HEK293 (cell line): ENCODE measurements around the gene VEPH1.

Experiments used
- CTCF ChIA-PET: fragments of 350-600 bp; formaldehyde crosslinking; extraction: SDS; loops from one replicate; lab custom pipeline; 2021; ENCODE audit warnings: antibody characterized with exemption; lab: Yijun Ruan, JAX
- POLR2A ChIA-PET: fragments of 300-600 bp; formaldehyde crosslinking; extraction: SDS; loops from one replicate; lab custom pipeline; 2020; ENCODE audit warnings: antibody characterized with exemption, inconsistent platforms; lab: Yijun Ruan, JAX
- H3K27ac ChIP-seq: fragments of 200-500 bp; sonication (Bioruptor generic); 2 replicates; pipeline ENCODE4 v1.5.1; 2014; ENCODE audit warnings: low read depth, low read length, control low read depth, inconsistent platforms; ENCODE audit errors: extremely low read depth
- H3K36me3 ChIP-seq, 2 experiments: fragments of 200-500 bp in 1 of 2; sonication (Bioruptor generic) in 1 of 2; 1 replicate in 1 of 2; 2 replicates in 1 of 2; pipeline ENCODE4 v1.5.1; 2014 to 2017; ENCODE audit warnings: inconsistent platforms in 2 of 2, low read length in 2 of 2; ENCODE audit not compliant: control insufficient read depth in 2 of 2, insufficient read depth in 1 of 2
- H3K4me1 ChIP-seq: fragments of 200-500 bp; sonication (Bioruptor generic); 2 replicates; pipeline ENCODE4 v1.5.1; 2014; ENCODE audit warnings: mild to moderate bottlenecking, low read length, inconsistent platforms; ENCODE audit not compliant: control insufficient read depth, insufficient read depth
- H3K4me3 ChIP-seq: 2 replicates; pipeline ENCODE4 v1.5.1; 2011; ENCODE audit warnings: low read depth, mild to moderate bottlenecking, control low read depth, low read length, moderate library complexity
- H3K9me3 ChIP-seq: fragments of 200-500 bp; sonication (Bioruptor generic); 2 replicates; pipeline ENCODE4 v1.5.1; 2014; ENCODE audit warnings: low read depth, low read length, inconsistent platforms; ENCODE audit not compliant: control insufficient read depth, insufficient read depth
- PBX3 ChIP-seq: sonication (generic); formaldehyde crosslinking; IDR thresholded peaks from 2 replicates; pipeline ENCODE4 v1.8.1; 2022; ENCODE audit warnings: mild to moderate bottlenecking, moderate library complexity, missing genetic modification reagents
- PRDM2 ChIP-seq: fragments of 450-650 bp; formaldehyde crosslinking; IDR thresholded peaks from 2 replicates; pipeline ENCODE4 v1.5.1; 2016; ENCODE audit warnings: missing biosample characterization, missing genetic modification characterization, borderline replicate concordance
- RBAK ChIP-seq: fragments of 450-650 bp; formaldehyde crosslinking; IDR thresholded peaks from 2 replicates; pipeline ENCODE4 v1.5.1; 2016; ENCODE audit warnings: missing biosample characterization, missing genetic modification characterization
- REPIN1 ChIP-seq: fragments of 450-650 bp; formaldehyde crosslinking; IDR thresholded peaks from 2 replicates; pipeline ENCODE4 v1.5.1; 2017; ENCODE audit warnings: missing biosample characterization, missing genetic modification characterization, low read depth
- SALL2 ChIP-seq: fragments of 450-650 bp; formaldehyde crosslinking; IDR thresholded peaks from 2 replicates; pipeline ENCODE4 v1.5.0; 2017; ENCODE audit warnings: missing biosample characterization, mild to moderate bottlenecking, missing genetic modification characterization, borderline replicate concordance
- SCRT1 ChIP-seq: fragments of 450-650 bp; formaldehyde crosslinking; IDR thresholded peaks from 2 replicates; pipeline ENCODE4 v1.5.1; 2016; ENCODE audit warnings: missing biosample characterization, missing genetic modification characterization, borderline replicate concordance
- TRIM28 ChIP-seq: IDR thresholded peaks from 2 replicates; pipeline ENCODE4 v1.6.1; 2011; ENCODE audit warnings: low read length, control low read depth, borderline replicate concordance
- ZBTB11 ChIP-seq: fragments of 450-650 bp; formaldehyde crosslinking; conservative IDR thresholded peaks from 2 replicates; pipeline ENCODE4 v1.5.1; 2016; ENCODE audit warnings: low read depth, missing biosample characterization, missing genetic modification characterization
- ZBTB6 ChIP-seq: fragments of 450-650 bp; formaldehyde crosslinking; IDR thresholded peaks from 2 replicates; pipeline ENCODE4 v1.5.1; 2017; ENCODE audit warnings: missing biosample characterization, missing genetic modification characterization
- ZNF146 ChIP-seq: fragments of 450-650 bp; formaldehyde crosslinking; IDR thresholded peaks from 2 replicates; pipeline ENCODE4 v1.5.1; 2016; ENCODE audit warnings: missing biosample characterization, missing genetic modification characterization
- ZNF148 ChIP-seq: fragments of 450-650 bp; formaldehyde crosslinking; IDR thresholded peaks from 2 replicates; pipeline ENCODE4 v1.5.0; 2017; ENCODE audit warnings: missing biosample characterization, missing genetic modification characterization, borderline replicate concordance
- ZNF19 ChIP-seq: fragments of 450-650 bp; formaldehyde crosslinking; IDR thresholded peaks from 2 replicates; pipeline ENCODE4; 2016; ENCODE audit warnings: missing biosample characterization, missing genetic modification characterization, low read depth
- ZNF24 ChIP-seq: fragments of 450-650 bp; formaldehyde crosslinking; IDR thresholded peaks from 2 replicates; pipeline ENCODE4 v1.5.1; 2016; ENCODE audit warnings: missing biosample characterization, missing genetic modification characterization
- ZNF324 ChIP-seq: fragments of 450-650 bp; formaldehyde crosslinking; IDR thresholded peaks from 2 replicates; pipeline ENCODE4 v1.5.1; 2016; ENCODE audit warnings: missing biosample characterization, missing genetic modification characterization
- ZNF335 ChIP-seq: fragments of 450-650 bp; formaldehyde crosslinking; conservative IDR thresholded peaks from 2 replicates; pipeline ENCODE4 v1.5.1; 2016; ENCODE audit warnings: missing biosample characterization, missing genetic modification characterization
- ZNF473 ChIP-seq: fragments of 450-650 bp; formaldehyde crosslinking; IDR thresholded peaks from 2 replicates; pipeline ENCODE4 v1.5.1; 2017; ENCODE audit warnings: missing biosample characterization, missing genetic modification characterization
- ZNF677 ChIP-seq: fragments of 450-650 bp; IDR thresholded peaks from 2 replicates; pipeline ENCODE4 v1.5.0; 2018; ENCODE audit warnings: missing biosample characterization, mild to moderate bottlenecking, missing genetic modification characterization, moderate library complexity
- ZNF776 ChIP-seq: fragments of 450-650 bp; formaldehyde crosslinking; IDR thresholded peaks from 2 replicates; pipeline ENCODE4 v1.5.0; 2017; ENCODE audit warnings: missing biosample characterization, missing genetic modification characterization, borderline replicate concordance

VEPH1 gene

GRCh38 chr3:157393113-157393512 lies 110.1 kb downstream of the VEPH1 start:
- ChIA-PET CTCF (no interaction called here), POLR2A (no interaction called here)
- no peaks in the 10 kb centered on the region for H3K4me1 ChIP-seq
- no peaks in the 10 kb centered on the region for H3K9me3 ChIP-seq
- no peaks in the 10 kb centered on the region for H3K36me3 ChIP-seq
- H3K27ac ChIP-seq, result no peak overlapping the region
- no peak overlapping the region for H3K4me3 ChIP-seq
- TF ChIP-seq ZNF324 (tag by site-specific recombination), result no peak
- no peak for TF ChIP-seq ZNF776 (tag by site-specific recombination)
- TF ChIP-seq ZBTB6, result no peak
- no peak for TF ChIP-seq REPIN1 (tag by site-specific recombination)
- TF ChIP-seq PRDM2 (tag by site-specific recombination), result no peak
- no peak for TF ChIP-seq RBAK (tag by site-specific recombination)
- TF ChIP-seq PBX3 (CRISPR knock-in tag), result no peak
- TF ChIP-seq ZNF148 (tag by site-specific recombination), result no peak
- TF ChIP-seq TRIM28, result no peak
- no peak for TF ChIP-seq ZNF19 (tag by site-specific recombination)
- TF ChIP-seq ZNF473 (tag by site-specific recombination), result no peak
- TF ChIP-seq ZNF677, result no peak
- TF ChIP-seq SALL2, result no peak
- no peak for TF ChIP-seq ZBTB11 (tag by site-specific recombination)
- TF ChIP-seq ZNF146 (tag by site-specific recombination), result no peak
- no peak for TF ChIP-seq ZNF24 (tag by site-specific recombination)
- no peak for TF ChIP-seq ZNF335 (tag by site-specific recombination)
- no peak for TF ChIP-seq SCRT1 (tag by site-specific recombination)
